AG04450 (cell line): ENCODE data around the gene PTPN9. TPM values are rescaled to one million over a fixed set of nuclear protein-coding genes. Genes with fewer than 3 reads are reported as not detected.

ENCODE experiments used
- CTCF ChIA-PET: fragments of 300-600, 350-600 bp; formaldehyde crosslinking; extraction: SDS; loops from one replicate; lab custom pipeline; 2022; ENCODE audit warnings: antibody characterized with exemption, inconsistent platforms; lab: Charles Lee
- POLR2A ChIA-PET: fragments of 350-600 bp; formaldehyde crosslinking; extraction: SDS; loops from one replicate; lab custom pipeline; 2021; ENCODE audit warnings: antibody characterized with exemption, inconsistent platforms; lab: Yijun Ruan, JAX
- DNase-seq: peaks from one replicate; pipeline ENCODE4 v3.0.0-alpha.2; 2011; ENCODE audit warnings: low read depth, low spot score
- H3K27ac ChIP-seq: one replicate; pipeline ENCODE4 v1.5.1; 2012; ENCODE audit warnings: low read depth, low read length, control low read depth
- H3K27me3 ChIP-seq: one replicate; pipeline ENCODE4 v1.6.0; 2012; ENCODE audit warnings: low read length; ENCODE audit not compliant: control insufficient read depth, insufficient read depth
- H3K4me3 ChIP-seq: 2 replicates; pipeline ENCODE4 v1.5.1; 2011; ENCODE audit warnings: mild to moderate bottlenecking, low read depth, low read length, control low read depth
- H3K9me3 ChIP-seq: 2 replicates; pipeline ENCODE4 v1.5.1; 2012; ENCODE audit warnings: low read length; ENCODE audit not compliant: control insufficient read depth, insufficient read depth
- CTCF ChIP-seq: IDR thresholded peaks from 2 replicates; pipeline ENCODE4 v1.5.1; 2011; ENCODE audit warnings: low read depth, low read length, control low read depth, inconsistent platforms
- polyA plus RNA-seq: library from polyadenylated mRNA; depleted of rRNA; stranded (reverse); fragments of >200 nt; gene quantifications from 2 replicates; pipeline ENCODE4 v1.2.3, GENCODE V29; 2011

PTPN9 gene
- polyA plus RNA-seq, 1 experiment = 49.6 TPM

DNA sequence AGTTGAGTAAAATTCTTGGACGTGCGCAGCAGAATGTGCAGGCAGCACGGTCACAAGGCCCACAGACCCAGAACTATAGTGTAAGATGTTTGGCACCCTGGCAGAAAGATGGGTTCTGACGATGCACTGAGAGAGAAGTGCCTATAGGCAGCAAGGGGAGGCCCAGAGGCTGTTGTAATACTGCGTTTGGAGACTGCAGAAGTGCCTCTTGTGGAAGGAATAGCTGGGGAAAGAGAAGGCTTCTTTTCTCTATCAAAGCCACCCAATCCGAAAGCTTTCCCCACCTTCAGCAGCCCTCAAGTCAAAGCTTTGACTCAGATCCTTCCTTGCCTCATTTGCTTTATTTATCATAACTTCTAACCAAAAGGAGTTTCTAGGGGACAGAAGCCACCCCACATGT is 122.4 kb downstream of the PTPN9 start:
- Histone ChIP-seq H3K4me3 (peak overlapping the region; percentile 85), H3K27me3 (no peaks in the 10 kb centered on the region), H3K27ac (peak overlapping the region; percentile 96), H3K9me3 (no peaks in the 10 kb centered on the region; the same call in 1 of the 2 replicates)
- no peak for DNase-seq
- CTCF ChIA-PET = interaction anchor here (0.9 kb wide), 2 partner anchors 52 to 89 kb away, joined by 3 to 5 read pairs; no protein-coding TSS in a partner anchor
- POLR2A ChIA-PET = no interaction called here
- TF ChIP-seq CTCF = no peak

DNA sequence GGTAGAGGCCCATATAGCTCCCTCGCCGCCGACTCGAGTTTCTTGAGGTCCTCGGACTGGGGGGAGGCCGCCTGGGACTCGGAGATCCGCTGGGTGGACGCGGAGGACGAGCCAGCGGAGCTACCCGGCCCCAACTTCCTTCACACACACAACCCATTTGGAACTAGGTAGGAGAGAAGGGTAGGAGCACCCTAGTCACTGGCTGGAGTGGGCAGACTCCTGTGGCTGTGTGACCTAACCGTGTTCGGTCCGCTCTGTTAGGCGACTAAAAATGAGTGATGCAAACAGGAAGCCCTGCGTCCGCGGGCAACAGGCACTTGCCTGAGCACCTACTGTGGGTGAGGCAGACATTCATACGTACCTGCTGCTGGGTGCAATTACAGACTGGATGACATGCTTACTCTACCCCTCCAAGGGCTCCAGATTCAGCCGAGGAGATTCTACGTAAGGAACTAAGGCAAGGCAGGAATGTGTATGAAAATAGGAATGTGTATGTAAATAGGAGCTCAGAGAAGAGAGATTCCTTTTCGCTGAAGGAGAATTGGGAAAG is 123.1 kb downstream of the PTPN9 start:
- TF ChIP-seq CTCF = no peak
- Histone ChIP-seq H3K9me3 (no peaks in the 10 kb centered on the region; the same call in 1 of the 2 replicates), H3K27ac (peak overlapping the region; percentile 96), H3K27me3 (no peaks in the 10 kb centered on the region), H3K4me3 (peak overlapping the region; percentile 85)
- ChIA-PET CTCF (interaction anchor here (0.9 to 1.1 kb wide), 3 partner anchors 53 to 182 kb away, joined by 3 to 5 read pairs (median 4); no protein-coding TSS in a partner anchor), POLR2A (interaction anchor here (0.7 to 2.5 kb wide), 4 partner anchors 14 to 205 kb away, joined by 3 to 18 read pairs (median 4); partner anchors contain the start of gene MAN2C1)
- DNase-seq = peak; percentile 33

DNA sequence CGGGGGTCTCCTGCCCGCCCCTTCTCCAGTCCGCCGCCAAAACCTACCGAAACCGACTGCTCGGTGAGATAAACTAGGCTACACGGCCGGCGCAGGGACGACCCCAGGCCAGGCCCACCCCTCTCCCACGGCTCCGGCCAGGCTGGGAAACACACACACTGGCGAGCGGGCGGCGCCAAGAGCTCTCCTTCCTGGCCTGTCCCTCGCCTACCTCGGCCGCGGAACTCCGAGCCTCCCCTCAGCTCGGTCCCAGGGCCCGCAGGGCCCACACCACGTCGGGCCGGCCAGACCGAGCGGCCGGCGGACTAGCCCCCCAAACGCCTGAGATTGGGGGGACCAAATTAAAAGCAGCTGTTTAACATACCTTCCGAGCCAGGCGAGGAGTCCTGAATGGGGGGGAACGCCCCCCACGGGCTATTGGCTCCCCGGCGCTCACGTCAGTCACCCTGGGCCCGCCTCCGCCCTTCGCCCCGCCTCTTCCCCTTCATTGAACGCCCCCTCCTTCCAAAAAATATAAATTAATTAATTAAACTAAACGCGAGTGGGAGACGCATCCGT is 123.6 kb downstream of the PTPN9 start:
- CTCF ChIA-PET = interaction anchor here (1.1 kb wide), 1 partner anchor 183 kb away, joined by 4 read pairs; no protein-coding TSS in a partner anchor
- peak overlapping the region; percentile 85 for H3K4me3 ChIP-seq
- peak; percentile 36 for DNase-seq
- POLR2A ChIA-PET = interaction anchor here (0.5 to 2.5 kb wide), 5 partner anchors 13 to 205 kb away, joined by 3 to 18 read pairs (median 3); partner anchors contain the start of gene MAN2C1
- TF ChIP-seq CTCF = no peak
- peak overlapping the region; percentile 96 for H3K27ac ChIP-seq
- H3K27me3 ChIP-seq = no peaks in the 10 kb centered on the region
- no peaks in the 10 kb centered on the region; the same call in 1 of the 2 replicates for H3K9me3 ChIP-seq

DNA sequence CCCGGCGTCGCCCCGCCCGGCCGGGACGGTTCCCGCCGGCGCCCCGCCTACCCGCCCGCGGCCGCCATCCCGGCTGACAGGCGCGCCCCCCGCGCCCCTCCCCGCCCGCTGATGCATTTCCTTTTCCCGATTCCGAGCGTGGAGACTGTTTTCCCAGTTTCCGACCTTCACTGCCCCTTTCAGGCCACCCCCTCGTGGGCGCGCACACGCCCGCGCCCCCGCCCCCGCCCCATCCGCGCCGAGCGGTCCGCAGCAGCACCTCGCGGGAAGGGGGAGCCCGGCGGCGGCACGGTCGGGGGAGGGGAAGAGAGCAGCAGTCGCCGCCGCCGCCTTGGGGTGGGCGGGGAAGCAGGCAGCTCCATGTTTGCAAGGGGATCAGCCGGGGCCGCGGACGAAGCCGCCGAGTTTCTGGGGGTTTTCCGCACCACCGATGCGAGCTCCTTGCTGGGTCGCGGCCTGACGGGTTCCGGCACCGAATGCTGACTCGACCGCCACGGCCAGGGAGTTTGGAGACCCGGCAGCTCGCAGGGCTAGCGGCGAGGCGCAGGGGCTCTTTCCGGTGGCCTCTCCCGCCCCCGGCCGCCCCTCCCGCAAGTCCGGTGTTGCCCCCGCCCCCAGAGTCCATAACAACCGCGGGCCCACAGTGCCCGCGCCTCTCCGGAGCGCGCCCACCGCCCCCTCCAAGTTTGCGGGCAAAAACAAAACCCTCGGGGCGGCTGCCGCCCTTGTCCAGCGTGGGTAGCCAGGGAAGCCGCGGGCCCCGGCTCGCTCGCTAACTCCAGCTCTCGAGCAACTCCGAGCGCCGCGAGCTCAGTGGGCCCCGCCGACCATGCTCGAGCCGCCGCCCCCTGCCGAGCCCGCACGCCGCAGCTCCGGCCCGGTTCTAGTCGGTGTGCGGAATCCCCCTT is 124.4 kb downstream of the PTPN9 start:
- no peaks in the 10 kb centered on the region; the same call in 1 of the 2 replicates for H3K9me3 ChIP-seq
- POLR2A ChIA-PET = interaction anchor here (0.5 to 2.5 kb wide), 9 partner anchors 14 to 389 kb away, joined by 3 to 18 read pairs (median 3); partner anchors contain the start of genes IMP3, MAN2C1 and SNUPN
- no peaks in the 10 kb centered on the region for H3K27me3 ChIP-seq

More for the DNA sequence above, 124.4 kb downstream of the PTPN9 start:
- Histone ChIP-seq H3K27ac (peak overlapping the region; percentile 96), H3K4me3 (peak overlapping the region; percentile 85)
- no peak for DNase-seq
- no peak for TF ChIP-seq CTCF
- CTCF ChIA-PET = no interaction called here
